ENCODE measurements around the gene ARAP1.

Gene ARAP1

DNA sequence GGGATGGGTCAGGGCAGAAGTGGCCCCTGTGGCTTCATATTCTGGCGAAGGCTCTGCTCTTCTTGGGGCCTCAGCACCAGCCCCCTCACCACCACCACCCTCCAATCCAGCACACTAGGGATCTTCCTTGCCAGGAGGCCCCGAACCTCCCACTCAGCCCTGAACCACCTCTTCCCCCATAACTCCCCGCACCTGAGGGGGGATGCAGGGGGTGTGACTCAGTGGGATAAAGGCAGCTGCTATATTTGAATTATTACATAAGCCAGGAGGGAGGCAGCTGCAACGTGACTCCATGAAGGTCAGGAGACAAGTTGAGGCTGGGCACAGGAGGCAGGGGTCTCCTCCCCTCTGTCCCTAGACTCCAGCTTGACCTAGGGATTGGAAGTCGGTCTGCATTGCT is 72.3 kb downstream of the ARAP1 start:
- DNase-seq = no peak

DNA sequence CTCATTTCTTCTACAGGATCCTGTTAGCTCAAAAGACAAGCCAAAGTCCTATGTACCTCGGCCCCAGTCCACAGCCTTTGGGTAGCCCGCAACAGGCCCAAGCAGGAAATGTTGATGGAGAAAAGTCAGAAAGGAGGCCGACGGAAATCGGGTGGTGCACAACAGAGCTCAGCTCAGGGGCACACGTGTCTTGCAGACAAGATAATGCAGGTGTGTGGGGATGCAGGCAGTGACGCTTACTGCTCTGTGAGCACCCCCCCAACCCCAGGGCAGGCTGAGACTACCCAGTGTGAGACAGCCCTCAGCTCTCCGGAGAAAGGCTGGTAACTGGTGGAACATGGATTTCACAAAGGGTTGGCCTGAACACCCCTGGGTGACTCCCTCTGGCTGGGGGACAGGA is 73.7 kb downstream of the ARAP1 start:
- DNase-seq = no peak

DNA sequence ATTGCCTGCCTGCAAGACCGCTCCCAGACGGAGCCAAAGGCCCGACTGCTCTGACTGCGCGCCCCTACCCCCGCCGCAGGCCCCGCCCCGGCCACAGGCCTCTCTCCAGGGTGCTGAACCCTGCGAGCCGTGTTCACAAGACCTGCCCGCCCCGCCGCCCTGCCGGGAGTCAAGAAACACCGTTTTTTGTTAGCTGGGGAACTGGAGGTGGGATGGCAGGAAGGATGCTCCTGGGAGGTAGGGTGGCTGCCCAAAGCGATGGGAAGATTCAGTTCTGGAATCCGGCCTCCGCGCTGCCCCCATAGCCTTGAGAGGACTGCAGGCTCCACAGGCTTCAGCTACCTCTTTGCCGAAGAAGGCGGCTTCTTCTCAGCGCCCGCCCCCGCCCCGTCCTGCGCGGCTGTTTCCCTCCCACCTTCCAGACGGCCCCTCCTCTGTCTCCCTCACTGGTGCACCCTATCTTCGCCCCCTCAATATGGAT is 75.3 kb downstream of the ARAP1 start:
- peak; percentile 55 for DNase-seq

DNA sequence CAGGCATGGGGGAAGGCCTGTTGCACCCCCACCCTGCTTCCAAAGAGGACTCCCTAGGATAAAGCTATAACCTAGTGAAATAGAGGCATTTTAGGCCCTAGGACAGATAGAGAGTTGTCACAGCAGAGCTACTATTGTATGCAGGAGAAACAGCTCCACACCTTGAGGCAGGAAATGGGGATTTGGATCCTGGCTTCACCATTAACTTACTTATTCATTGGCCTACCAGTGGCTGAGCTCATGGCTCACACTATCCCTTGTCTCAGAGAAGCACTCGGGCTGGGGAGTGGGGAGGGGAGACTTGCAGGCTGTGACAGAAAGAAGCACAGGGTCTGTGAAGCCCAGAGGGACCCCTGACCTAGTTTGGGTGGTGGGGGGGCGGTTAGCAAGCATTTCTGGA is 77.0 kb downstream of the ARAP1 start:
- no peak for DNase-seq

DNA sequence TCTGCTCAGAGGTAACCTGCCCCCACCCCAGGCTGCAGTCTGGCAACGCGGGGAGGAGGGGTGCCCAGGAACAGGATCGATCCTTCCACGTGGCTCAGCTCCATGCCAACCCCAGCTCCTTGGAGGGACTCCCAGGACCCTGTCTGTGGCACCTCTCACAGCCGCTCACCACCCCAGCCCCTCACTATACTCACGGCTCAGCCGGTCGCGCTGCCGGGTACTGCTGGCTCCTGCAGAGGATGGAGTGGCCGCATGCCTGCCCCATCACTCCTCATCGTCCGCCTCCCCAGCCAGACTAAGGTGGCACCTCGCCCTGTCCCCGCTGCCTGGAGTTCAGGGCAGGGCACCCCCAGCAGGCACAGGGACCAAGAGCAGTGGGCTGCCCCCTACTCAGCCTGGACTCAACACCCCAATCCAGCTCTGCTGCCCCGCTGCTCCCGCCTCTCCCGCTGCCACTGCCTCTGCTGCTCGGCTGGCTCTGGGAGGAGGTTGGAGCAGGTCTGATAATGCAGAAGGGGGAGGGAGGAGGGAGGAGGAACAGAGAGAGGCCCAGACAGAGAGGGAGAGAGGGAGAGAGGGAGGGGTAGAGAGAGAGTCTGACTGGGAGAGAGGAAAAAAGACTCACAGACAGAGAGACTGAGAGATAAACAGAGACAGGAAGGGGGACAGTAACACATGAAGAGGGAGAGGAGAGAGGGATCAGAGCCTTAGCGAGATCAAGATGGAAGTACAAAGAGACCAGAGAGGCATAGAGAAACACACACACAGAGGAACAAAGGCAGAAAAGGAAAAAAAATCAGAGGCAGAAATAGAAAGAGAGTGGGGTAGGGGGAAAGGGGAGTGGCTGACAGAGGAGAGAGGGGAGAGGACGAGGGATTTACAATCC is 78.0 kb downstream of the ARAP1 start, which contains the start of gene PDE2A:
Gene PDE2A, minus strand, starts transcription at position 480 of the 886 bp plus-strand sequence. Its CDS starts 215 bp downstream, at position 265.
- DNase-seq = no peak

DNA sequence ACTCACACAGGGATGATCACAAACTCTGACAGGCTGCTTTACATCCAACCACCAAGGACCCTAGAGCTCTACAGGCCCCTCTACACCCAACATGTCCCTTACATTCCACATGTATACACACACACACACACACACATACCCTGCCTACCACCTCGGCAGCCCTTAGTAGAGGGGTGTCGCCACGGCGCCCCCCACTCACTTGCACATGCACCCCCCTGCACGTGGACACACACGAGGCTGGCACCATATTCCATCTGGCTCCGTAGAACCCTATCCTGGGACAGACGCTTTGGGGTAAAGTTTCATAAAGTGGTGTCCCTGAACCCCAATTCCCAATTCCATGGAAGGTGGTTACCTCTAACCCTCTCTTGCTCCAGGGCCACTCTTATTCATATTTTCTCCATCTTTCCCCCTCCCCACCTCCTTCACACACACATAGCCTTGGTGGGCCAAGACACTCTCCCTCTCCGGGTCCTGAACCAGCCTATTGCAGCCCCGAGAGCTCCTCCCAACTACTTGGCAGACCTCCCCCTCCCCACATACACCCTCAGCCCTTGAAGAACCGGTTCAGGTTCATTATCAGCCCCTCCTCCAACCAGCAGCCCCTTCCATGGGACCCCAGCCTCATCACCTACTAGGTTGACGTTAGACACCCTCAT is 78.8 kb downstream of the ARAP1 start:
- no peak for DNase-seq

DNA sequence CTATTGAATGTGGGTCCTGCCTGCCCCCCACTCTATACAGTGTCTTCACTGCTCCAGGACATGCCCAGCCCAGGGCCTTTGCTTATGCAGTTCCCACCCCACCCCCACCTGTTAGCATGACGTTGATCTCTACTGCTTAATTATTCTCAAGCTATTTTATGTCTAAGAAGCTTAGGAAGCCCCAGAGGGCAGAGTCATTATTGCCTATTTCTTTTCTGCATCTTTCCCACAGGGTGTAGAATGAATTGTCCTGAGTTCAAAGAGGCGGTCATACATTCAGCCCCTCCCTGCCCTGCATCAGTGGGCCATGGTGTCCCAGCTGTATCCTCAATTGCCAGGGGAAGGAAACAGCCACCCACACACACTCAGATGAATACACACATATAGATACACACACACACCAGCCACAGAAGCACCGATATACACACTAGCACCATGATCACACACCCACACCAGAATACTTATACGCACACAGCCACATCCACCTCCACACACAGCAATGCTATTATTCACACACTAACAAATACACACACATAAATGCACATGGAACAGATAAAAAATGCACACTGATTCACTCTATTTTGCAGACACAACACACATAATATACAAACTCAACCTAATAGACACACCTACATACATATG is 79.5 kb downstream of the ARAP1 start:
- DNase-seq = no peak

DNA sequence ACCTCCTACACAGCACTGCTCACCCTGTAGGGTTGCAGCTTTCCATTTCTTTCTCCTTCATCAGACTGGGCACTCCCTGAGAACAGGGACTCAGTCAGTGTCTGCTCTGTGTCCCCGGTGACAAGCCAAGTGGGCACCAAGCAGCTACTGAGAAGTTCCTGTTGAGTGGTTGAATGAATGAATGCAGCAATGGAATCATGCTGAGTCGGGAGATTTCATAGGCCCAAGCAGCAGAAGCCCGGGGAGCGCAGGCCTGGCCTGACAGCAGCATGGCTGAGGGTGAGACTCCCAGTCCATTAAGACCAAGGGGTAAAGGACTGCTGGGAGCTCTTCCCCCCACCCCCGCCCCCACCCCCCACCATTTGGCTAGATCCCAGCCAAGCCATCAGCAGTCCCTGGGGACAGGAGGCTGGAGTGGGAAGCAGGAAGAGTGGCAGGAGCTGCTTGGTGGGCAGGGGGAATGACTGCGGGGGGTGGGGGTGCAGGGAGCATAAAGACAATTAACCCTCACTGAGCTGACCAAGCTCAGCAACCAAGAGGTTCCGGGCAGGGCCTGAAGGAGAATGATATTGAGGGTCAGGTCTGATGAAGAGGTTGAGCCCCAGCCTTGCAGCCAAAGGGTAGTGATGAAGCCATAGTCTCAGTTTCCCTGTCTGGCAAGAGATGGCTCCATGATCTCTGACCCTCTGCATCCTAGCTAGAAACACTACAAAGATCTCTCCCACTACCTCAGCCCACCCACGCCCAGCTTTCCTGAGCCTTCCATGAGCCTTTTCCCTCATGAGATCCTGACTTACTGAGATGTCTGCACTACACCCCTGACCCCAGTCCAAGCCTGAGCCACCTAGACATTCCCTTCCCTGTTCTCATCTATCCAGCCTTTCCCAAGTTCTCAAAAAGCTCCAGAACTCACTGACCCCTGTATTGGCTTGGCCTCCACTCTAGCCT is 80.8 kb downstream of the ARAP1 start:
- DNase-seq = no peak

DNA sequence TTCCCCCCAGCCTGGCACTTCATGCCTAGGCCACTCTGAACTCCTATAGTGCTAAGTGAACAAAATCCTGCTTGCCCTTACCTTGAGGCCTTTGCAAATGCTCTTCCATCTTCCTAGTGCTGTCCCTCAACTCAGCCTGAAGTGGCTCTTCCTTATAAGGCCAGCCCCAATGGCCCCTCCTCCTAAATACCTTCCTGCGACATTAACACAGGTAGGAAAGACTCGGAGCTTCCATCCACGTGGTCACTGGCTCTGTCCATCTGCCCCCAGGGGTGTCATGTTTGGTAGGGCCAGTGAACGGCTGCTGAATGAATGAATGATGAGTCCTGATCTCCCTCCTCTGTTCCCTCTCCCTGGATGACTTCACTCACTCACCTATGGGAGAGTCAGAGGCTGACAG is 82.2 kb downstream of the ARAP1 start:
- no peak for DNase-seq

DNA sequence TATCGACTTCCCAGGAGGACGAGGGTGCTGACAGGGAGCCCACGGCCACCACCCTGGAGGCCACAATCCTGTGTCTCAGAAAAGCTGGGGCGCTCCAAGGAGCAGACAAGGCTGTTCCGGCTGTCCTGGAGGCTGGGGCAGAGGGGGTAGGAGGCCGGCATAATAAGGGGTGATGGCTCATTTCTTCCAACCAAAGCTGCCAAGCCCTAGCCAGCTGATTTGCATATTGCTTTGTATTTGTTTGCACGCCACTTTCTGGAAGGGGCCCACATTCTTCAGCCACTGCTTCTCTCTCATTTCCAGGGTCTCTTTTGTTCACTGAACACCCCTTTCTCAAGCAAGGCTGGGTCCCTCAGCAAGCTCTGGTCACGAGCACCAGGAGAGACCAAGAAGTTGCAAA is 82.7 kb downstream of the ARAP1 start:
- no peak for DNase-seq

DNA sequence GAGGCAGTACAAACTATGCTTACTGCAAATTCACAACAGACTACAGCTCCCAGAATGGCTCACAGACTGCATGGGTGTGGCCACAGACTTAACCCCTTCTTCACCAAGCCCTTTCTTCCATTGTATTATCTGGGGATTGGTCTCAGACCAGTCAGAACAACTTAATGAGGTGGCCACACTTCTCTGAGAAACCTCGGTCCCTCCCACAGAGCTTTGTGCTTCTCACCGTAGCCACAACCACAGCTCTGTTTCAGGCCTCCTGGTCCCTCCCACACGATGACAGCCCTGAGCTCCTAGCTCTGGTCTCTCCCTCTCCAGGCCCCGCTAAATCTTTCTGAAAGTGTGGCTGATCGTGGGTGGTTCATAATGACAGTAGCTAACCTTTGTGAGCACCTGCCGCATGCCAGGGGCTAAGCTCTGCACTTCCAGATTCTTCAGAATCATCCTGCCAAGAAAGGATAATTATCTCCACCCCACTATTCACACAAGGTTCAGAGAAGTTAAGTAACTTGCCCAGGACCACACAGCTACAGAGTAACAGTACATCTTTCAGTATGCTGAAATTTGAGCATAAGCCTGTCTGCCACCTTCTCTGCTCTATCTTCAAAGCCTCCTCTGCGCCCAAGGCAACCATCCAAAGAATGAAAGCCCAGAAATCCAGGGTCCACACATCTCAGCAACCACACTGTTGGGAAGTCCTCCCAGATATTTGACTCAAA is 83.4 kb downstream of the ARAP1 start:
- DNase-seq = no peak

DNA sequence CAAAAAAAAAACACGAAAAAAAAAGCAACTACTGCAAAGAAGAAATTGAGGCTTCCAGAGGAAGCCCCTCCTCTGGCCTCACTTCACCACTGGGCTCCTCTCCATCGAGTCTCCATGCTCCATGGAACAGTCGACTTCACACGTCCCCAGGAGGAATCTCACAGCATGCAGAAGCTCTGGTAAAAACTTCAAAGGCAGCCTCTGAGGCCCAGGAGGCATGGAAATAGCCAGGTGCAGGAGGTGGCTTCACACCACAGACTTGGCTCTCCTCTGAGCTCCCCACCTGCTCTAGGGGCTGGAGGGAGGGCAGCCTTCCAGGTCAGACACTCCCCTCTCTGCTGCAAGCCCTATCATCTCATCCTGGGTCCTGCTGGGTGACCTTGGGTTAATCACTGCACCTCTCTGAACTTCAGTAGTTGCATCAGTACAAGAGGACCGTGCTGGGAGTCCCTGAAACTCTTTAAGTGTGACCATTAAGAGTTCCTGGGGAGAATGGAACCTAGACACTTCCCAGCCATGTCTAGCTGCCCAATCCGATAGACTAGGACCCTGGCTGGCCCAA is 86.2 kb downstream of the ARAP1 start:
- no peak for DNase-seq

DNA sequence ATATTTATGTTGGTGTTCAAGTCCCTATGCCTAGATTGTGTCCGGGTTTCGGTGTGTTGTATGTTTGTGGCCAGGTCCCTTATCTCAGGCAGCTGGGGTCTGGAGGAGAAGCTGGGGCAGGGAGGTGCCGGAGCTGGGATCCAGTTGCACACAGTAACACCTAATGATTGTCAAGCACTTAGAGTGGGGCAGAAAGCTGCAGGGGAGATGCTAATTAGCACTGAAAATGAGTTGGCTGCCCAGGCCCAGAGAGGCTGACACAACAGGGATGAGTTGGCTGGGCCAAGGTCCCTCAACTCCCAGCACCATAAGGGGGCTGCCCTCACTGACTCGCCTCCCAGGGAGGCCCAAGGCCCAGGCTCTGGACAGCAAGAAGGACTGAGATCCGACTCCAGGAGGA is 90.2 kb downstream of the ARAP1 start:
- DNase-seq = no peak

DNA sequence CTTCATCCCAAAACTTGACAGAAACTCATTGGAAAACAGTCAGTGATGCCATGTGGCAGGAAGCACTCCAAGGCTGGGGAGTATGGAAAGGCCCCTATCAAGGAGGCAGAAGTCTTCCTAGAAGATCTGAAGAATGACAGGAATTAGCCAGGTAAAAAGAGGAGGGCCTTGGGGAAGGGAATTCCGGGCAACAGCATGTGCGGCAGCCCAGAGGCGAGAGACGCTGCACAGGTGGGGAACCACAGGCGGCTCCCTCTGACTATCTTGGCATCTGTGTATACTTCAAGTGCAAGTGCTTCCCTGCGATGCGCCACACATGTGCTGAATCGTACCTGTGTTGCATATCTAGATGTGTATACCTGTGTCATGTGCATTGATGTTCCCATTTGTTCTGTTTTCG is 90.7 kb downstream of the ARAP1 start:
- DNase-seq = no peak

DNA sequence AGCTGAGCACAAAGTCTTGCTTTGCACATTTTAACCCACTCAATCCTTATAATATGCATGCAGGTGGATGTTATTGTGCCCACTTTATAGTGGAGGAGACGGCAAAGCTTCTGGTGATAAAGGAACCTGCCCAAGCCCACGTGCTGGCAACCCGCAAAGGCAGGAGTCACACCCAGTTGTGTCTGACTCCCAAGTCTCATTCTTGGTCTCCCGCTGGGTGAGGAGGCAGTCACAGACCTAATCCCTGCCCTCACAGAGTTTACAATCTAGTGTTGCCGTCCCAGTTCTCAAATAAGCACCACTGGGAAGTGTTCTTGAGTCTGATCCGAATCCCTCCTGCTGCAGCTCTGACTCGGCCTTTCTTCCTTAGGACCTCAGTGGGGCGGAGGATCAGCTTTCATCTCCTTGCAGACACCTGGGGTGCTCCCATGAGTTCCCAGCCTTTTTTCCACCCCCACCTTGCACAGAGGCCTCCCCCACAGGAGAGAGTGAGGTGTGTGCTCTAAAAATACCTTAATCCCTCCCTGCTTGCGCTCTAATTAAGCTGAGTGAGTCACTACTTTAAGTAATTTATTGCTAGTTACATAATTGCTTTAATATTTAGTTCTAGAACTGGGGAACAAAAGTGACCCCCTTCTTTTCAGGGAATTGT is 93.1 kb downstream of the ARAP1 start:
- no peak for DNase-seq

DNA sequence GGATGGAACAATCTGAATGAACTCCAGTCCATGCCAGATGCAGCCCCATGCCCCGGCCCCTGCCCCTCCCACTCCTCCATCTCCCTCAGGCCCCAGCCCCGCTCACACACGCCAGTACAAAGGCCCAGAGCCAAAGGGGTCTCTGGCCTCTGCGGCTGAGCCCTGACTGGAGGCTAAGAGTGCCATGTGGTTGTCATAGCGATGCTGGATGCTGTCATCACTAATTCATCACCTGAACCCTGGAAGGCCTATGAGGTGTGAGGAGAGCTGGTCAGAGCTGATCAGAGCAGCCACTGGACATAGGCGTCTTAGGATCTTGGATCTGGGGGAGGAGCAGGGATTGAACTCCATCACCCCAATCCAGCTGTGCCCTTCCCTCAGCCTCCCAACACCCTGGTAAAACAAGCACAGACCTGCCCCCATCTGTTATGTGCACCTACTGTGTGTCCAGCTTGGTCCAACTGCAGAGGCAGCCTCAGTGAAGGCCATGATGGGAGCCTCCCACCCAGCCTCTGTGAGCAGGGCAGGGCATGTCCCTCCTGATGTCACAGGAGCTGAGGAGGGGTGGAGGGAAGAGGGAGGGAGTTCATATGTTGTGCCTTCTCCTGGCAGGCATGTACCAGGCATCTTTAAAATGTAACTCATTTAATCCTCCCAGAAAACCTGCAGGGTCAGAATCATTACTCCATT is 94.7 kb downstream of the ARAP1 start:
- no peak for DNase-seq

DNA sequence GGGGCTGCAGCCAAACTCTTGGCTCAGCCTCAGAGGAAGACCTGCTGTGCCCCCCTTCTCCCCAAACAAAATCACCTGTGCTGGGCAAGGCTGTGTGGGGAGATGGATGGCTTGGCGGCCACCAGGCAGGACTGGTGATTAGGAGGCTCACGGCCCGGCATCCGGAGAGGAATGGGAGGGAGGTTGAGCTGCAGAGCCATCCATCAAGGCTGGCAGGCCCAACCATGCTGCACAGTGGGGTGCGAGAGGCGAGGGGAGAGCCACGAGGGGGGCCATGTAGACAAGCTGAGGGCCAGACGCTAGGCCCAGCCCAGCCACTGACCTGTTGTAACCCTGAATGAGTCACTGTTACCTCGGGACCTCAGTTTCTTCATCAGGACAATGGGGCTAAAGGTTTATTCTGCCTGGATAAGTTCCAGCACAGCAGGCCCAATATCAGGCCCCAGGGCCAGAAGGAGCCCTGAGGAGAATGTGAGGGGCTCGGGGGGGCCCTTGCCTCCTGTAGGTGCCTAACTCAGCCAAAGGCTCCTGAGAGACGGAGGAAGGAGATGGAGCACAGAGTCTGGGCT is 96.2 kb downstream of the ARAP1 start:
- DNase-seq = no peak

DNA sequence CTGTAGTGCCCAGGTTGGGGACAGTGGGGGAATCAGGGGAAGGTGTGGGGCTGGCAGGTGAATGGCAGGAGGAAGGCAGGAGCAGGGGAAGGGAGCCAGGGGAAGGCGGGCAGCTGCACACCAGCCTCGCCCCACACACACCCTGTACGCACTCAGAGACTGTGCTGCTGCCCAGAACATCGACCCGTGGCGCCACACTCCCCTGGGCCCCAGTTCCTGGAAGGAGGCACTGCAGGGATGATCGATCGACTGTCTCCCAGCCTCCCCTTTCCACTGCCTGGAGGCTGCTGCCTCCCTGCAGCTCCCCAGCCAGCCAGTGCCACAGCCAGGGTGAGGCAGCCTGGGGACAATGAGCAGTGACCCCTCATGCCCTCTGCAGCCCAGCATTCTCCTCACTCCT is 97.2 kb downstream of the ARAP1 start:
- DNase-seq = no peak

DNA sequence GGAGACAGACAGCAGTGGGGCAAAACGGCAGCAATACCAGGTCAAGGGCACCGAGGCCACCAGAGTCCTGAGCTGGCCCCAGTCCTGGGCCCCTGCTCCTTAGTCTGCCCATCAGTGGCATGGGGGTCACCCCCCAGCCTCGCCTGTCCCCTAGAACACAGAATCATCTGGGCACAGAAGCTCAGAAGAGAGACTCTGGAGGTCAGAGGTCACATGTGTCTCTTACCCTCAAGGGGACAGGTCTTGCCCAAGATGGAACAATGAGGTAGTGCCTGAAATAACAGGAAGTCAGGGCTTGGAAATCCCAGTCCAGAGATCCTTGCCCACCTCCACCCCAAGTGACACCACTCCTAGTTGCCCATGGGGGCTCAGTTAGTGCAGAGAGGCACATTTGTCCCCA is 98.6 kb downstream of the ARAP1 start:
- DNase-seq = peak; percentile 33
